ENCODE measurements around the gene PDE3B. TPM values are rescaled to one million over a fixed set of nuclear protein-coding genes. Genes with fewer than 3 reads are reported as not detected.
"Not testable (repeated sequence)": the region's sequence is repeated elsewhere in the genome, so short reads cannot be mapped to it uniquely, and the experiment has no call there.

Gene PDE3B
- total and polyA plus RNA-seq, 11 donors, result 2.4 to 17.0 (median 10.0) TPM

DNA sequence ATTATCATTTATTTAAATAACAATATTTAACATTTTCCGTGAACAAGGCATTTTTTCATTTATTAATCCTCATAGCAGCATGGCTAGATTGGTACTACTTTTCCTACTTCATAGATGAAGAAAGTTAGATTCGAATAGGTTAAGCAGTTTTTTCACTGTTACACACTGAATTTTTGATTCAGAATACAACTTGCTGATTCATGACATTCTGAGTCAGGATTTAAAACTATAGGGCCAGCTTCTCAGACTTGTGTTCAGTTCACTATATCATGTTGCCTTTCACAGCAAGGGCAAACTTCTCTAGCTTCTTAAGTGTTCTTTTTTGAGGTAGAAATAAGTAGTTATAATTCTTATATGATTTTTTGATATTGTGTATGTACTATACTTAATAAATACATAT, 216.9 kb downstream of the PDE3B start:
- H3K36me3 ChIP-seq, result peaks cover 0 to 9% (median 0%) of the 10 kb centered on the region in 9 donors
- no peak overlapping the region for H3K4me3 ChIP-seq
- TF ChIP-seq, protein P1, sequence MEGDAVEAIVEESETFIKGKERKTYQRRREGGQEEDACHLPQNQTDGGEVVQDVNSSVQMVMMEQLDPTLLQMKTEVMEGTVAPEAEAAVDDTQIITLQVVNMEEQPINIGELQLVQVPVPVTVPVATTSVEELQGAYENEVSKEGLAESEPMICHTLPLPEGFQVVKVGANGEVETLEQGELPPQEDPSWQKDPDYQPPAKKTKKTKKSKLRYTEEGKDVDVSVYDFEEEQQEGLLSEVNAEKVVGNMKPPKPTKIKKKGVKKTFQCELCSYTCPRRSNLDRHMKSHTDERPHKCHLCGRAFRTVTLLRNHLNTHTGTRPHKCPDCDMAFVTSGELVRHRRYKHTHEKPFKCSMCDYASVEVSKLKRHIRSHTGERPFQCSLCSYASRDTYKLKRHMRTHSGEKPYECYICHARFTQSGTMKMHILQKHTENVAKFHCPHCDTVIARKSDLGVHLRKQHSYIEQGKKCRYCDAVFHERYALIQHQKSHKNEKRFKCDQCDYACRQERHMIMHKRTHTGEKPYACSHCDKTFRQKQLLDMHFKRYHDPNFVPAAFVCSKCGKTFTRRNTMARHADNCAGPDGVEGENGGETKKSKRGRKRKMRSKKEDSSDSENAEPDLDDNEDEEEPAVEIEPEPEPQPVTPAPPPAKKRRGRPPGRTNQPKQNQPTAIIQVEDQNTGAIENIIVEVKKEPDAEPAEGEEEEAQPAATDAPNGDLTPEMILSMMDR (IDR thresholded peaks at IDR 0.05), result no peak
- TF ChIP-seq POLR2A (IDR thresholded peaks at IDR 0.05), result no peak
- H3K27ac ChIP-seq, result no peak overlapping the region
- H3K4me1 ChIP-seq, result no peaks in the 10 kb centered on the region
- intact Hi-C loops (cut with DNase I), result no loop called here
- ATAC-seq (no peak), DNase-seq (no peak)
- no peaks in the 10 kb centered on the region for H3K27me3 ChIP-seq
- peaks cover 0 to 15% (median 0%) of the 10 kb centered on the region in 12 donors for H3K9me3 ChIP-seq
- WGBS, 4 donors, result 91 to 94% (median 93%) methylated on average over 2 of the region's 2 CpGs

DNA sequence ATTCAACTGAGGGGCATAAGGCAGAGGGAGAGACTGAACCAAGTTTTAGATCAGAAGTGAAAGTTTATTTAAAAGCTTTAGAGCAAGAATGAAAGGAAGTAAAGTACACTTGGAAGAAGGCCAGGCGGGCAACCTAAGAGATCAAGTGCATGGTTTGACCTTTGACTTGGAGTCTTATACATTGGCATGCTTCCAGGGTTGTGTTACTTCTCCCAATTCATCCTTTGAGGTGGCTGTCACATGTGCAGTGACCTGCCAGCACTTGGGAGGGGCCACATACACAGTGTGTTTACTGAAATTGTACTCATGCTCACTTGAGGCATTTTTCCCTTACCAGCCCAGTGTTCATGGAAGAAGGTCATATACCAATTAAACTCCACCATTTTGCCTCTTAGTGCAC, 218.1 kb downstream of the PDE3B start:
- TF ChIP-seq, protein P1 (IDR thresholded peaks at IDR 0.05), result no peak
- no peak for TF ChIP-seq POLR2A (IDR thresholded peaks at IDR 0.05)
- H3K27me3 ChIP-seq, result no peaks in the 10 kb centered on the region
- no peak overlapping the region for H3K4me3 ChIP-seq
- ATAC-seq (no peak), DNase-seq (no peak)
- WGBS, 4 donors, result 88 to 95% (median 93%) methylated on average over 1 of the region's 1 CpG
- intact Hi-C loops (cut with DNase I), result no loop called here
- no peaks in the 10 kb centered on the region for H3K4me1 ChIP-seq
- no peak overlapping the region for H3K27ac ChIP-seq
- H3K36me3 ChIP-seq, result peaks cover 0 to 9% (median 0%) of the 10 kb centered on the region in 9 donors
- H3K9me3 ChIP-seq, result peaks cover 0 to 15% (median 0%) of the 10 kb centered on the region in 12 donors

DNA sequence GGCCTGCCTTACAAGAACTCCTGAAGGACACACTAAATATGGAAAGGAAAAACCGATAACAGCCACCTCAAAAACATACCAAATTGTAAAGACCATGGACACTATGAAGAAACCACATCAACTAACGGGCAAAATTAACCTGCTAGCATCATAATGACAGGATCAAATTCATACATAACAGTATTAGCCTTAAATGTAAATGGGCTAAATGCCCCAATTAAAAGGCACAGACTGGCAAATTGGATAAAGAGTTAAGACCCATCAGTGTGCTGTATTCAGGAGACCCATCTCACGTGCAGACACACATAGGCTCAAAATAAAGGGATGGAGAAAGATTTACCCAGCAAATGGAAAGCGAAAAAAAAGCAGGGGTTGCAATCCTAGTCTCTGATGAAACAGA, 220.2 kb downstream of the PDE3B start:
- H3K27ac ChIP-seq, H3K4me1 ChIP-seq, DNase-seq, ATAC-seq, H3K27me3 ChIP-seq, H3K4me3 ChIP-seq: not testable (repeated sequence)
- H3K9me3 ChIP-seq, result peaks cover 0 to 15% (median 0%) of the 10 kb centered on the region in 12 donors
- intact Hi-C loops (cut with DNase I), result loop anchor here in 1 of 10 donors (2.0 kb wide), 1 partner anchor 43 kb away; no protein-coding TSS in a partner anchor
- H3K36me3 ChIP-seq, result peaks cover 0 to 19% (median 0%) of the 10 kb centered on the region in 9 donors
- WGBS, 4 donors, result 91 to 97% (median 94%) methylated on average over 4 of the region's 4 CpGs

- no peaks in the 10 kb centered on the region for H3K27me3 ChIP-seq
- H3K9me3 ChIP-seq, result no peaks in the 10 kb centered on the region
- TF ChIP-seq, protein P1 (IDR thresholded peaks at IDR 0.05), result no peak
- no peak for TF ChIP-seq POLR2A (IDR thresholded peaks at IDR 0.05)
- intact Hi-C loops (cut with DNase I), result no loop called here
- no peak overlapping the region for H3K27ac ChIP-seq
- H3K36me3 ChIP-seq, result peaks cover 0 to 38% (median 22%) of the 10 kb centered on the region in 9 donors
- H3K4me1 ChIP-seq, result no peaks in the 10 kb centered on the region
- H3K4me3 ChIP-seq, result no peak overlapping the region
- DNase-seq (no peak), ATAC-seq (no peak)
These were observed 228.4 kb downstream of the PDE3B start for GRCh38 chr11:14872032-14872431.

GRCh38 chr11:14873632-14874031, 230.0 kb downstream of the PDE3B start:
- intact Hi-C loops (cut with DNase I), result no loop called here
- Histone ChIP-seq H3K27ac (no peak overlapping the region), H3K9me3 (no peaks in the 10 kb centered on the region), H3K36me3 (peaks cover 0 to 49% (median 27%) of the 10 kb centered on the region in 9 donors), H3K4me1 (no peaks in the 10 kb centered on the region), H3K4me3 (no peak overlapping the region), H3K27me3 (no peaks in the 10 kb centered on the region)
- no peak for TF ChIP-seq POLR2A (IDR thresholded peaks at IDR 0.05)
- TF ChIP-seq, protein P1 (IDR thresholded peaks at IDR 0.05), result no peak
- no peak for ATAC-seq
- DNase-seq, result no peak
- WGBS, 4 donors, result 90 to 95% (median 92%) methylated on average over 4 of the region's 4 CpGs

Measured in heart left ventricle (tissue), 16 donors.